NB4 (cell line): ENCODE results near the gene HYAL1.

Experiments used
- CTCF ChIP-seq: IDR thresholded peaks from one replicate; pipeline ENCODE4 v1.5.1; 2012; ENCODE audit warnings: low read depth, low read length
- MYC ChIP-seq: IDR thresholded peaks from 2 replicates; pipeline ENCODE4 v1.6.1; 2011; ENCODE audit warnings: low read depth, low read length
- POLR2A ChIP-seq: IDR thresholded peaks from 2 replicates; pipeline ENCODE4 v1.6.1; 2011; ENCODE audit warnings: mild to moderate bottlenecking; ENCODE audit not compliant: insufficient read length; ENCODE audit errors: extremely low read depth
- TF ChIP-seq, protein P1 (sequence below): IDR thresholded peaks from 2 replicates; pipeline ENCODE4 v1.6.1; 2011; ENCODE audit warnings: low read depth, low read length

- TF ChIP-seq POLR2A: no peak
- no peak for TF ChIP-seq CTCF
- TF ChIP-seq MYC: no peak
- TF ChIP-seq, protein P1, sequence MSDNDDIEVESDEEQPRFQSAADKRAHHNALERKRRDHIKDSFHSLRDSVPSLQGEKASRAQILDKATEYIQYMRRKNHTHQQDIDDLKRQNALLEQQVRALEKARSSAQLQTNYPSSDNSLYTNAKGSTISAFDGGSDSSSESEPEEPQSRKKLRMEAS: no peak
Observed at GRCh38 chr3:50258029-50258680, 45.2 kb downstream of the HYAL1 start.
